Activated CD4-positive, alpha-beta T cell treated with anti-CD3 and anti-CD28 coated beads, Interleukin-2, amount 50 U/mL, for 24 hours (primary cell): ENCODE measurements around the gene CXorf49B.
"Not testable (repeated sequence)": the region's sequence is repeated elsewhere in the genome, so short reads cannot be mapped to it uniquely, and the experiment has no call there.

ENCODE experiments used
- DNase-seq, 2 donors: peaks; one replicate each; pipeline ENCODE4 v3.0.0-alpha.2; 2020; ENCODE audit warnings: low read depth in 1 of 2, low spot score in 1 of 2

CXorf49B gene

DNA sequence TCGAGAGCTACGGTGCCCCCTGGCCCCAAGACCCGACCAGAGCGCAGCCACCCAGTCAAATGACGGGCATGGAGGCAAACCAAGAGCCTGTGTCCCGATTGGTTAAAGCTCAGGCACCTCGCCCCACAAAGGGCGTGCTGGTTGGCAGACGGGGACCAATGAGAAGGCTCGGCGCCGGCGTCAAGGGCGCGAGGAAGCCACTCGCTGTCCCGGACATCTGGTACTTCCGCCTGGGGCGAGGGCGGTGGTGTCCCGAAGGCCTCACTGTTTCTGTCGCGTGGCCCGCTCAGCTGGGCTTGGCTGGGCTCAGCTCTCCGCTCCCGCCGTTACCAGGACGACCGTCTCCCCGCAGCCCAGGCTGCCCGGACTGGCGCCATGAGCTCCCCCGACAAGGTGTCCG lies at the start of gene CXorf49B:
Gene CXorf49B (plus strand): TSS at position 301 of the 400 bp plus-strand sequence. CDS start 75 bp downstream, at position 376.
- DNase-seq, result not testable (repeated sequence)

DNA sequence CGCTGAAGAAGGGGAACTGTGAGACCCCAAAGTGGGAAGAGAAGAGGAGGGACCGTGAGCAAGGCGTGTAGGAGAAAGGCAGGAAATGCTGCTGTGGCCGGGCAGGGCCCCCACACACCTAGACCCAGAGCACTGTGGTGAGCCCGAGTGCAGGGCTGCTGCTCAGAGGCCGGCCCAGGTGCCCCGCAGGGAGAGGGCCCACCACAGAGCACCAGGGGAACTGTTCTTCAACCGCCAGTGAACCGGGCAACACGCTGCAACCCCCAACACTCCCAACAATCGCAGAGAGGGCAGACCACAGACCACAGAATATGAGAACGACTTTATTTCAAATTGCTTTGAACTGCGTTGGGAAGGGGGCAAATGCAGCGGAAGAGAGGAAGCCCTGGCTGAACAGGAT lies 49.1 kb upstream of the CXorf49B start:
- not testable (repeated sequence) for DNase-seq

DNA sequence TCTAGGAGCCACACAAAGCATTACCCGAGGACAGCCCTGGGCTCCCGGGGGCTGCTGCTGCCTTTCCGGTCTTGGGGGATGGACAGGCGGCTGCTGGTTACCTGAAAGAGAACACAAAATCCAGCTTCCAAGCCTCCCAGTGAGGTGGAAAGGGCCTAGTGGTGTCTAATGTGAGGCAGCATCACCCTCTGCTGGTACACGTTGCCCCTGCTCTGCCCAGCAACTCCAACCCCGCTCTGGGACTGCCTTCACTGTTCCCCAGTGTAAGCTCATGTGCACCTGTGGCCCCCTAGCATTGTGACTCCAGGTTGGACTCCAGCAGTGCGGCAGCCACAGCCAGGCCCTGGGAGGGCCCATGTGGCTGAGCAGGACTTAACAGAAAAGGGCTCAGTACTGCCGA lies 47.6 kb upstream of the CXorf49B start:
- not testable (repeated sequence) for DNase-seq

DNA sequence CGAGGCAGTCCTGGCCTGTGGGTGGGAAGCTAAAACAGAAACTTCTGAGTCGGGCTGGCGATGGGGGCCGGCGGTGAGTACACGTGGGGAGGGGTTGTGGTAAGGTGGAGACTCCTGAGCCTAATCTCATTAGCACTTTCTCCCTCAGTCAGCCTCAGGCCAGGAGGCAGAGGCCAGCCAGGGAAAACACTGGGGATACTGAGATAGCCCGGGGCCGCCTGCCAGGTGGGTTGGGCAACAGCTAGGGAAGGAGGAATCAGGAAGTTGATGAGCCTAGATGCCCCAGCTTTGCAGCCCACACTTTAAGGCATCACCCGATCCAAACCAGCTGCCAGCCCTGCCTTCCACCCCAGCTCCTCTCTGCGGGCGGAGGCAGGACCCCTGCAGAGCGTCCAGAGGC lies 46.8 kb upstream of the CXorf49B start:
- DNase-seq, result not testable (repeated sequence)

DNA sequence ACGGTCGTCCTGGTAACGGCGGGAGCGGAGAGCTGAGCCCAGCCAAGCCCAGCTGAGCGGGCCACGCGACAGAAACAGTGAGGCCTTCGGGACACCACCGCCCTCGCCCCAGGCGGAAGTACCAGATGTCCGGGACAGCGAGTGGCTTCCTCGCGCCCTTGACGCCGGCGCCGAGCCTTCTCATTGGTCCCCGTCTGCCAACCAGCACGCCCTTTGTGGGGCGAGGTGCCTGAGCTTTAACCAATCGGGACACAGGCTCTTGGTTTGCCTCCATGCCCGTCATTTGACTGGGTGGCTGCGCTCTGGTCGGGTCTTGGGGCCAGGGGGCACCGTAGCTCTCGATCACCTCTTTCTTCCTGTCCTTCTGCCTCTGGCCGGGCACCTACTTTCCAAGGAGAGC lies 45.0 kb upstream of the CXorf49B start, which contains the start of gene CXorf49:
Gene CXorf49 (minus strand): TSS at position 101 of the 400 bp plus-strand sequence. CDS start 134 bp downstream, outside the sequence.
- DNase-seq, result not testable (repeated sequence)

DNA sequence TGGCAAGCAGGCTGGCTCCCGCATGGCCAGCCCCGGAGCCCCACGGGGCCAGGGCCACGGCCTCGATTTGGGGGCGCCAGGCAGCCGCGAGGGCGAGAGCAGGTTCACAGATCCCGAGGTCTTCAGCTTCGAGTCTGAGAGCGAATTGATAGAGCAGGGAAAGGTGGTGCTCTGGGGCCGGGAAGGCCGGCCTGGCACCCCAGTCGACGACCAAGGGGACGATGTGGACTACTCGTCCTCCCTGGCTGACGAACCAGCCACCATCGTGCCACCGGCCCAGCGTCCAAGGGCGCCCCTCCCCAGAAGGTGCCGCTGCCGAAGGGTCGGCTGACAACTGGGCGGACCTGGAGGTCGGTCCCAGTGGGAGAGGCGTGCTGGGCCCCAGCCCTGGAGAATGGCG lies 44.0 kb upstream of the CXorf49B start:
- DNase-seq, result not testable (repeated sequence)

DNA sequence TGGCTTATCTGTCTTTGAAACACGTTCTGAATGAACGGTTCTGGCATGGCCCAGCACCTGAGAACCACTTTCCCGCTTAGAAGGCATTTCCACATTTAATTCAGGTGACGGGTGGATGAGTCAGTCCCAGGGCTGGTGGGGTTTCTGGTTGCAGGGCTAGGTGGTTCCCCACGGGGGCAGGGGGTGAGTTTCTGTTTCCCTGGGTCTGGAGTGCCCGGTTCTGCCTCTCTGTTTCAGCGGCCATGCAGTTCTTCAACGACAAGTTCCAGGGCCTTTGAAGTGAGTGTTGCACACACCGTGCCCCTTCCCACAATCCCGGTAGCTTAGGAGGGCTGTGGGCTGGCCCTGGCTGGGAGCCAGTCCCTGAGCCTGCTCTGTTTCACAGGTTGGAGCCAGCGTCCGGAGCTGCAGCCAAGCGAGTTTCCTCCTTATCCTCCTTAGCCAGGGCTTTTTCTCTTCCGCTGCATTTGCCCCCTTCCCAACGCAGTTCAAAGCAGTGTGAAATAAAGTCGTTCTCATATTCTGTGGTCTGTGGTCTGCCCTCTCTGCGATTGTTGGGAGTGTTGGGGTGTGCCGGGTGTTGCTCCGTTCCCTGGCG lies 42.8 kb upstream of the CXorf49B start:
- DNase-seq, result not testable (repeated sequence)

DNA sequence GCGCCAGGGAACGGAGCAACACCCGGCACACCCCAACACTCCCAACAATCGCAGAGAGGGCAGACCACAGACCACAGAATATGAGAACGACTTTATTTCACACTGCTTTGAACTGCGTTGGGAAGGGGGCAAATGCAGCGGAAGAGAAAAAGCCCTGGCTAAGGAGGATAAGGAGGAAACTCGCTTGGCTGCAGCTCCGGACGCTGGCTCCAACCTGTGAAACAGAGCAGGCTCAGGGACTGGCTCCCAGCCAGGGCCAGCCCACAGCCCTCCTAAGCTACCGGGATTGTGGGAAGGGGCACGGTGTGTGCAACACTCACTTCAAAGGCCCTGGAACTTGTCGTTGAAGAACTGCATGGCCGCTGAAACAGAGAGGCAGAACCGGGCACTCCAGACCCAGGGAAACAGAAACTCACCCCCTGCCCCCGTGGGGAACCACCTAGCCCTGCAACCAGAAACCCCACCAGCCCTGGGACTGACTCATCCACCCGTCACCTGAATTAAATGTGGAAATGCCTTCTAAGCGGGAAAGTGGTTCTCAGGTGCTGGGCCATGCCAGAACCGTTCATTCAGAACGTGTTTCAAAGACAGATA lies 2.4 kb upstream of the CXorf49B start:
- DNase-seq, result not testable (repeated sequence)

DNA sequence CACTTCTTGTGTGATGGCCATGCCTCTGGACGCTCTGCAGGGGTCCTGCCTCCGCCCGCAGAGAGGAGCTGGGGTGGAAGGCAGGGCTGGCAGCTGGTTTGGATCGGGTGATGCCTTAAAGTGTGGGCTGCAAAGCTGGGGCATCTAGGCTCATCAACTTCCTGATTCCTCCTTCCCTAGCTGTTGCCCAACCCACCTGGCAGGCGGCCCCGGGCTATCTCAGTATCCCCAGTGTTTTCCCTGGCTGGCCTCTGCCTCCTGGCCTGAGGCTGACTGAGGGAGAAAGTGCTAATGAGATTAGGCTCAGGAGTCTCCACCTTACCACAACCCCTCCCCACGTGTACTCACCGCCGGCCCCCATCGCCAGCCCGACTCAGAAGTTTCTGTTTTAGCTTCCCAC lies 1.7 kb downstream of the CXorf49B start:
- not testable (repeated sequence) for DNase-seq

DNA sequence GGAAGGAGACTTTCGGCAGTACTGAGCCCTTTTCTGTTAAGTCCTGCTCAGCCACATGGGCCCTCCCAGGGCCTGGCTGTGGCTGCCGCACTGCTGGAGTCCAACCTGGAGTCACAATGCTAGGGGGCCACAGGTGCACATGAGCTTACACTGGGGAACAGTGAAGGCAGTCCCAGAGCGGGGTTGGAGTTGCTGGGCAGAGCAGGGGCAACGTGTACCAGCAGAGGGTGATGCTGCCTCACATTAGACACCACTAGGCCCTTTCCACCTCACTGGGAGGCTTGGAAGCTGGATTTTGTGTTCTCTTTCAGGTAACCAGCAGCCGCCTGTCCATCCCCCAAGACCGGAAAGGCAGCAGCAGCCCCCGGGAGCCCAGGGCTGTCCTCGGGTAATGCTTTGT lies 2.5 kb downstream of the CXorf49B start:
- not testable (repeated sequence) for DNase-seq

DNA sequence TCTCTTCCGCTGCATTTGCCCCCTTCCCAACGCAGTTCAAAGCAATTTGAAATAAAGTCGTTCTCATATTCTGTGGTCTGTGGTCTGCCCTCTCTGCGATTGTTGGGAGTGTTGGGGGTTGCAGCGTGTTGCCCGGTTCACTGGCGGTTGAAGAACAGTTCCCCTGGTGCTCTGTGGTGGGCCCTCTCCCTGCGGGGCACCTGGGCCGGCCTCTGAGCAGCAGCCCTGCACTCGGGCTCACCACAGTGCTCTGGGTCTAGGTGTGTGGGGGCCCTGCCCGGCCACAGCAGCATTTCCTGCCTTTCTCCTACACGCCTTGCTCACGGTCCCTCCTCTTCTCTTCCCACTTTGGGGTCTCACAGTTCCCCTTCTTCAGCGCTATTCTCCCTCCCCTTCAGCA lies 4.0 kb downstream of the CXorf49B start:
- DNase-seq, result not testable (repeated sequence)

DNA sequence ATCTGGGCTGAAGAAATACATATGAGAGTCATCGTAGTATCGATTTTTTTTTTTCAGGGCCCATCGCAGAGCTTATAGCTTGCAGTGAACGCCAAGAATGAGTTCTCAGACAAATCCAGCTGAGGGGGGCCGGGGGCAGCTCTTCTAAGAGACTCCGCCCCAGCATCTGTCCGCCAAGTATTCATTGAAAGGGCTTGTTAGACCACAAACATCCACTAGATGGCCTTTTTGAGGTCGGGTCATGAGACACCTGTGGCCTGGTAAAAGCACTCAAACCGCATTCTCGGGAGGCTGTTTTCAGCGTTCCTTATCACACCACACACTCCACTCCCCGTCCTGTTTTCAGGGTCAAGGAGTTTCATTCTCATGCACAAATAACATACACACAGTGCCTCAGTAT lies 15.2 kb downstream of the CXorf49B start:
- not testable (repeated sequence) for DNase-seq

DNA sequence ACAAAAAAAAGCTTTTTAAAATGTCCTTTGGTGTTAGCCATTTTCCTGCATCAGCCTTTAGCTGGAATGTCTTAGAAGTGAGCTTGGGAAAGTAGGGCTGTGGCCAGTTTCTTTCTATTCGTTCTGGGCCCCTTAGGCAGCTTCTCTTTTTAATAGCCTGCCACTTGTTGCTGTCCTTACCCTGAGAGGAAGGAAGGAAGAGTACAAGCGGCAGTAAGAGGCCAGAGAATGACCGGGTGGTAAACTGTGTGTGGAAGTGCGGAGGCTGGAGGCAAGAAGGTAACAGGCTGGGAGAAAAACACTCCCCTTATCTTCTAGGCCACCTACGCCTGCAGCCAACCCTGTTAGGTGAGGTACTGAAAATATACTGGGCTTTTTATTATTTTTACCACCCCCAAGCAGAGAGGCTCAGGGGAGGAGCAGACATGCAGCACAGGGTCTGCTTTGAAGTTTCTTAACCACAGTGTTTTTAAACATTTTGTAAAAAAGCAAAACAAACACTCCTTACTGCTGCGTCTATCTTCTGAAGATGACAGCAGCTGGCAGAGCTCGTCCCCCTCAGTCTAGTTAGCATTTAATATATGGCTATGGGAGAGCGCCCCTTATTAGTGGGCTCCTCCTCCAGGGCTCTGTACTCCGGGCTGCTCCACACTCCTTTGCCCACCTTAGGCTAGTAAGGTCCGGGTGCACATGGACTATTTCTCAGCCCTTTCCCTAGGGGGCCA lies 19.2 kb downstream of the CXorf49B start:
- not testable (repeated sequence) for DNase-seq

DNA sequence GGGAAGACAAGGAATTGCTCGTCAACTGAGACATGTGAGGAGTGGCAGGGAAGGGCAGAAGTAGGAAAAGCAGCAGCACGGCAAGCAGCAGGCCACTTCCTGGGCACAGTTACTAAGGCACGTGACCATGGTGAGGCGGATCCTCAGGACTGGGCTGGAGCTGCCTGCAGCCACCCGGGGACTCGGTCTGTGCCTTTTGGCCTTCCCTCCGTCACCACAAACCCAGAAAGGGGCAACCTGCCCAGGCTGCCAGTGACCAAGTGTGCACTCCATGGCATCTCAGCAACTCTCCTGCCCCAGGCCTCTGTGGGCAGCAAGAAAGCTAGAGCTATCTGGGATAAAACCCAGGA lies 19.8 kb downstream of the CXorf49B start:
- DNase-seq, result not testable (repeated sequence)

DNA sequence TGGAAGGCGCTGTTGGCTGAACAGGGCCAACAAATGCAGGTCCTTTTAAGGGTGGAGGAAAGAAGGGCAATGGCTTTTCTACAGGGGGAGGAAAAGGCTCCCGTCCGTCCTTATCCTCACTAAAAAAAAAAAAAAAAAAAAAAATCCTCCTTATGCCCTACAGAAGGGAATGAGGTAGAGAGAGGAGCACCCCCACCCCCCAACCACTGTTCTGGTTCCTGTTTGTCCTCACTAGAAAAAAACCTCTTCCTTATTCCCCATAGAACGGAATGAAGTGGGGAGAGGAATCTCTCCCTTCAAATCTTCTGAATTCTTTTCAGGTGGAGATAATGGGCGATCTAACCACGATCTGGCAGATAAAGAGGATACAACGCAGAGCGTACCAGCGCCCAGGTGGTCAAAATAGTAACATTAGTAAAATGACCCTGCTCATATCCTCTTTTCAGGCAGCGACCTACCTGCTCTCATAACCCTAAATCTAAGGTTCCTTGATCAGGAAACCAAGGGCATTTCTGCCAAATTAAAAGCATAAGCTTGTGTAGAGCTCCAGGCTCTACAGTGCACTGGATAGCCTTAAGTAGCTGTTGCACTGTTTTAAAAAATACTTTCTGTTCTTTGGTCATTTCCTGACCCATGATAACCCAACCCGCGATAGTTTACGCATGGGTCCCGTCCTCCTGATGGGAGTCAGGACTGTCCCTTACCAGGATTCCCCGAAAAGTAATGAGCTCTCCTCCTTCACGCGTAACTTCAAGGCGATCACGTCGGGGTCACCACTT lies 20.6 kb downstream of the CXorf49B start:
- not testable (repeated sequence) for DNase-seq

DNA sequence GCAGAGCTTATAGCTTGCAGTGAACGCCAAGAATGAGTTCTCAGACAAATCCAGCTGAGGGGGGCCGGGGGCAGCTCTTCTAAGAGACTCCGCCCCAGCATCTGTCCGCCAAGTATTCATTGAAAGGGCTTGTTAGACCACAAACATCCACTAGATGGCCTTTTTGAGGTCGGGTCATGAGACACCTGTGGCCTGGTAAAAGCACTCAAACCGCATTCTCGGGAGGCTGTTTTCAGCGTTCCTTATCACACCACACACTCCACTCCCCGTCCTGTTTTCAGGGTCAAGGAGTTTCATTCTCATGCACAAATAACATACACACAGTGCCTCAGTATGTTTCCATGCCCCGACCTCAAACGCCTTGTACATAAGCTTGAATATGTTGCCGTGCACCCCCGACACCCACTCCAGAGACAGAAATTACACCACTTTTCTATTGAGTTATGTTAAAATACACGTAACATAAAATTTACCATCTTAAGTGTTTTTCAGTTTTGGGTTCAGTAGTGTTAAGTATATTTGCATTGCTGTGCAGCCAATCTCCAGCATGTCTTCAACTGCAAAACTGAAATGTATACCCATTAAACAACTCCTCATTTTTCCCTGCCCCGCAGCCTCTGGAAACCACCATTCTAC lies 21.3 kb downstream of the CXorf49B start:
- not testable (repeated sequence) for DNase-seq

DNA sequence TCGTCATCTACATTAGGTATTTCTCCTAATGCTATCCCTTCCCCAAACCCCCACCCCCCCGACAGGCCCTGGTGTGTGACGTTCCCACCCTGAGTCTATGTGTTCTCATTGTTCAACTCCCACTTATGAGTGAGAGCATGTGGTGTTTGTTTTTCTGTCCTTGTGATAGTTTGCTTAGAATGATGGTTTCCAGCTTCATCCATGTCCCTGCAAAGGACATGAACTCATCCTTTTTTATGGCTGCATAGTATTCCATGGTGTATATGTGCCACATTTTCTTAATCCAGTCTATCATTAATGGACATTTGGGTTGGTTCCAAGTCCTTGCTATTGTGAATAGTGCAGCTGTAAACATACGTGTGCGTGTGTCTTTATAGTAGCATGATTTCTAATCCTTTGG lies 43.3 kb downstream of the CXorf49B start:
- DNase-seq, result not testable (repeated sequence)

DNA sequence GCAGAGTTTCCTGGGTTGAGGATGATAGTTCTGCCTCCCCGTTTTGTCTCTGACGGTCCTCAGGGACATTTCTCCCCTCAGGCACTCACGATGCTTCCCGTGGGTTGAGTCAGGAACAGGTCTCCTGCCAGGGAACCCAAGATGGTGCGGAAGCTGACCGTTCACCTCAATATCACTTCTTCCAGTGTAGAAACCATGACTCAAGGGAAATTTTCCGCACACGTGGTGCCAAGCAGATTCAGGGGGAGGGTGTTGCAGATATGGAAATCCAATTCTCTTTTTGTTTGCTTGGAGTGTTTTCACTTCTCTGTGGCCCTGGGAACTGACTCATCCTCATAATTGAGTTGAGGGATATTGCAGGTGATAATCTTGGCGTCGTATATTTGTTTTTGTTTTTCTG lies 46.7 kb downstream of the CXorf49B start:
- DNase-seq, result no peak

DNA sequence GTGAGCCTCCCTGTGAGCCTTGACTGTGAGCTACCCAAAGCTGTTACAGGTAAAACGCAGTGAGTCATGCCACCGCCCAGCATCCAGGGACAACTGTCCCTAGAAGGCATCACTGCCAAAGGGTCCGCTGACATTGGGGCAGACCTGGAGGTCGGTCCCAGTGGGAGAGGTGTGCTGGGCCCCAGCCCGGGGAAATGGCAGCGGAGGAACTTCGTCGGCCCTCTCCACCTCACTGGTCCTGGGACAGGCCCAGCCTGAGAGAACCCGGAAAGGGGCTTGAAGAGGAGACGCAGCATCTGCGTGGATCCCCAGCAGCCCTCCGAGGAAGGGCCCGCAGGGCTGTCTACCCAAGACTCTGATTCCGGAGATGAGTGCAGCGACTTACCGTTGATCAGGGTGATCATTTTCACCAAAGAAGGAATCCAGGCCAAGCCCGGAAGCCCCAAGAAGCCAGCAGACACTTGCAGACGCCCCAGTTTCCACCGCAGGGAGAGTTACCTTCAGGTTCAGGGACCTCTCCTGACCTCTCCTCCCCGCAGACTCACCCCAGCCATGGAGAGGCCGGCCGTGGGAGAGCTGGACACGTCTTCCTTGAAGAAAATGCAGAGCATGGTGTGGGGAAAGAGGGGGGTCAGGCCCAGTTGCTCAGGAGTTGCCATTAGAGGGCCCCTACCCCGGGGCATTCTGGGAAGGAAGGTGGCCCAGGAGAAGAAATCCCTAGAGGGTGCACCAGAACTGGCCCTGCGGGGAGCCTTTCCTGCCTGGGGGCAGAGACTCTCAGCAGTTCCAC lies 51.2 kb downstream of the CXorf49B start:
- DNase-seq, result no peak
